HG03159 (cell line): ENCODE results near the gene KDELR3.

ENCODE experiments used
- ATAC-seq: cut with Tn5 transposase; IDR thresholded peaks from one replicate; pipeline ENCODE4 v1.9.1; 2021; ENCODE audit warnings: mild to moderate bottlenecking, moderate library complexity; ENCODE audit not compliant: unreplicated experiment

Gene KDELR3

DNA sequence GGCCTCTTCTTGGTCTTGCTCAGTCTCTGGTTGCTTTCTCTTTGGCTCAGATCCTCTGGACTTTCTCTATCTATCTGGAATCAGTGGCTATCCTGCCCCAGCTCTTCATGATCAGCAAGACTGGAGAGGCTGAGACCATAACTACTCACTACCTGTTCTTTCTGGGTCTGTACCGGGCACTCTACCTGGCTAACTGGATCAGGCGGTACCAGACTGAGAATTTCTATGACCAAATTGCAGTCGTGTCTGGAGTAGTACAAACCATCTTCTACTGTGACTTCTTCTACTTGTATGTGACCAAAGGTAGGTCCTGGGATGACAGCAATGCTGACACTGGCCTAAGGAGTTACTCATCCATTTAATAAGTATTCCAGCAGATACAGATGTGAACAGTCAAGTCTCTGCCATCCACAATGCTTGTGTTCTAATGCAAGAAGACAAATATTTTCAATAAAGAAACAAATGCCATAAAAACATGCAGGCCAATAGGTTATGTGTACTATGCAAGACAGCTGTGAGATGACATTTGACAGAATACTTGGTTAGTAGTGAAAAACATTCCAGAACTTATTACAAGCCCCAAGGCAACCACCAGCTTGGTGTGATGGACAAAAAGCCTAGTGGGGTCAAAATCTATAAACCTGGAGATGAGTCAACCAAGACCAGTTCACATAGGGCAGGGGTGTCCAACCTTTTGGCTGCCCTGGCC lies 13.4 kb downstream of the KDELR3 start:
- ATAC-seq = no peak

DNA sequence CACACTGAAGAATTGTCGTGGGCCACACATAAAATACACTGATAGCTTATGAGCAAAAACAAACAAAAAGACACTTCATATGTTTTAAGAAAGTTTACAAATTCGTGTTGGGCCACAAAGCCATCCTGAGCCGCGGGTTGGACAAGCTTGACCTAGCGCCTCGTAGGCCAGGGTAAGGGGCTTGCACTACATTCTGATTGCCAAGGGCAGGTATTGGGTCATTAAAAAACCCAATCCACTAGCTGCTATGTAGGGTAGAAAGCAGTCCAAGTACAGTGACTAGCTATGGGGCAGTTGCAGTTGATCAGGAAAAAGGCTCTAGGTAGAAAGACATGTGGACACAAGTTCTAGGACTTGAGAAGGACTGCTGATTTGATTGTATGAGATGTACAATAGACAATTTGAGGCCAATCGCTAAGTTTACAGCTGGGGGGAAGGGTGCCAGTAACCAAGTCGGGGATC lies 14.0 kb downstream of the KDELR3 start:
- ATAC-seq = no peak

DNA sequence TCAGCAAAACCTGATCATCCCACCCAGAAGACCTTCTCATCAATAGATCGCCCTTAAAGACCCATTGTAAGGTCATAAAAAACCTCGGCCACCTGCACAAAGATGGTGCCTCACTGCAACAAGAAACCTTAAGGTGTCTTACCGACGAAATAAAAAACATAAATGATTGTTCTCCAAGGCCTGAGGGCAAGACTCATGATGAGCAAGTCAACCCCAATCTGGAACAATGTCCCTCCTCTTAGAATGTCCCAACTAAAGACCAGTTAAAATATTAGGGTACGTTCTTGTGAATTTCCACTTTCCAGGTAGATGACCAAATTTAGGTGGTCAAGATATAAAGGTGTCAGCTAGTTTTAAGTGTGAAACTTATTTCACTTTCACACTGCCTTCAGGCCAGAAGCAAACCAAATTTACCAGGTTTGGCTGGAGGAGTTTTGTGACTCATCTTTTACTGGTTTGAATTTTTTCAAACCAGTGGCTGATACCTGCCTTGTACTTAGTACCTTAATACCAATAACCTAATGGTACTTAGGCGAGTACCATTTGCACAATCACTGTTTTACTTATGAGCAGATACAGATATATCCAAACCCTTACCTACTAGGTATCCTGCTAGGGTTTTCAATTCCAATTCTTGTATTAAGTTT lies 14.9 kb downstream of the KDELR3 start:
- no peak for ATAC-seq

DNA sequence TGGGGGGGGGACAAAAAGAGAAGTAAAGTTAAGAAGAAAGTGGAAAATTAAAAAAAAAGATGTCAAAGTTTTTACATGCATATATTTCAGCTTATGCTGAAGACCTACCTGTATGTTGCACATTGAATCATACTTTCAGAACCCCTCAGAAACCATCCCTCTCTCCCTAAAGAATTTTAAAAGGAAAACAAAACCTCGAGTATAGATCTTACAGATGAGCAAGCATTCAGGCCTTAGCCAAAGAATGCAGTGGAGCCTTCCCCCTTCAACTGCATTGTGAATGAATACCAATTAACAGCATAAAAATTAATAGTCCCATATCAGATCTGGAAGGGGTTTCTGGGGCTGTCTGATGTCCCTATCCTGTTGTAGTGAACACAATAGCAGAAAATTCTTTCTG lies 16.3 kb downstream of the KDELR3 start:
- no peak for ATAC-seq

DNA sequence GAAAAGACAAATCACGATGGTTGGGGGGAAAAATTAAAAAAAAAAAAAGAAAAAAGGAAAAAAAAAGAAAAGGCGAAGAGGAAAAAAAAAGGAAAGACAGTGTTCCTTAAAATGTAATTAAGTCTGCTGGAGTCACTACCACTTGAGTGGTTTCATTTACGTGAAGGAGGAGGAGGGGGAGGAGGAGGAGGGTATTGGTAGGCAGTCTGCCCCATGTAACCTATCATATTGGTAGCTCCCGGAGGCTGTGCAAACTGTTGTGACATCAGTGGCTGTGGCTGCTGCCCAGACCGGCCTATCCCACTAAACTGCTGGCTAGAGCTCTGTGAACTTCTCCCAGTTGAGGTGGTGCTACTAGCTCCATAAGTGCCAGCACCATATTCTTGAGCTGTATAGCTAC lies 17.9 kb downstream of the KDELR3 start:
- no peak for ATAC-seq

DNA sequence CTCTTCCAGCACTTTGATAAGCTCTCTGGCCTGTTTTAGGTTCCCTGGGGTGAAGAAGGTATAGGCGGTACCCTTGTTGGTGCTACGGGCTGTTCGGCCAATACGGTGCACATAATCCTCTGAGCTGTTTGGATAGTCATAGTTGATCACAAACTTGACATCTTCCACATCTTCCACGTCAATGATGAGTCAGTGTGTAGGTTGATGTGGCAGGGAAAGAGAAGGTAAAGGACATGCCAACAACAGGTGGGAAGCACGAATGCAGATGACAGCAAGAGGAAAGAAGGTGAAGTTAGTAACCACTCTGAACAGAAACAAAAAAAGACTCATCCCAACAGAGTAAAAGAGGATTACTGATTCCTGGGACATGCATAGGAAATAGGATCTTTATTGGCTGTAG lies 20.1 kb downstream of the KDELR3 start:
- no peak for ATAC-seq

DNA sequence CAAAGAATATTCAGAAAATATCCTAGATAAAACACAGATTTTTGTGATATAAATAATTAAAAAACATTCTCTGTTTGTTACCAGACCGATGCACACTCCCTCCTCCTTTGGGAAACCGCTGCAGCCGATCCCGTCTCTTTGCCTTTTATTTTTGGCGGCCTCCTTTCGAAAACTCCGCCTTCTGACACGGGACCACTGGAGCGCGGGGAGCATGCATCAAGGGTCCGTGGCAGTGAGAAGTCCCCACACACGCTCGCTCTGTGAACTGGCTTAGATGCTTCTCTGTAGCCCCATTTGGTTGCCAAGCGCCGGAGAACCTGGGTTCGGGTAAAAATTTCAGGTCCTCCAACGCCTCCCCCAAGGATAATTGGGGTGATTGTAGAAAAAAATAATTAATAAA lies 21.2 kb downstream of the KDELR3 start:
- ATAC-seq = no peak

DNA sequence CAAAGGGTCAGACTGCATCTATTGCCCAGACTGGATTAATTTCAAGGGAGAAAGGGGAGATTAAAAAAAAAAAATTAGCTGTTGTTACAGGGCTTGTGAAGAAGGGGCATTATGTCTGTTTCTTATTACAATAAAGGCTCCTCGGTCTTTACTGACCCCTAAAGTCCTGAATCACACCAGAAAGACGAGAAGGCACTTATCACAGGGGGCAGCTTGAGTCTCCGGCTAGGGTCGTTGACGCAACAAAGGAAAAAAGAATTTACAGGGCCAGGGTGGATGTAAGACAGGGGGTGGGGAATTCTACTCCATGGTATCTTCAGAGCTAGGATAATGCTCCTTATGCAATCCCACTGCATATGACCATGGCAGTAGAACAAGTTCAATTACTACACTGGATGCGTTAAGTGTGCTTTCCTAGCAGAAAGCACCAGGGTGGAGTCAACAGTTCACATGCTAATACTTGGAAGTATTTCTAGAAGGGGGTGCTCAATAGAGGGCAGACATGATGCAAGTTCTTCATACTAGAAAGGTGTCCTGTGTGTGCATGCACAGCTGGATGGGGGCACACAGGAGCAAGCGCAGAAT lies 21.8 kb downstream of the KDELR3 start:
- ATAC-seq = no peak

DNA sequence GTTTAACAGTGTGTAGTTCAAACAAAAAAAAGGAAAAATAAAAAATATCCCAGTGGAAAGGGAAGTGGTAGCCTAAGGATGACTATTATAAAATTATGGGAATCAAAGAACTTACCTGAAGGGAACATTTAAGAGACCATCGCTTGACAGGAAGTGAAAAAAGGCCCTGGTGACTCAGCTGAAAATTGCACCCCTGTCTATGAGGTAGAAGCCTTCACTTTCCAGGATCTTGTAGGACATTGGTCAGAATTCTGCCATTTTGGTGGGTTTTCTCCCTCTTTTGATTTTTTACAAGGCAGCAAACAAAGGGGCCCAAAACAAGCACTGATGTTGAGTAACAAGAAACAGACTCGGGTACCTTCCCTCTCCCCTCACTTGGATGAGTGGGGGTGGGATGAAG lies 22.6 kb downstream of the KDELR3 start:
- no peak for ATAC-seq

DNA sequence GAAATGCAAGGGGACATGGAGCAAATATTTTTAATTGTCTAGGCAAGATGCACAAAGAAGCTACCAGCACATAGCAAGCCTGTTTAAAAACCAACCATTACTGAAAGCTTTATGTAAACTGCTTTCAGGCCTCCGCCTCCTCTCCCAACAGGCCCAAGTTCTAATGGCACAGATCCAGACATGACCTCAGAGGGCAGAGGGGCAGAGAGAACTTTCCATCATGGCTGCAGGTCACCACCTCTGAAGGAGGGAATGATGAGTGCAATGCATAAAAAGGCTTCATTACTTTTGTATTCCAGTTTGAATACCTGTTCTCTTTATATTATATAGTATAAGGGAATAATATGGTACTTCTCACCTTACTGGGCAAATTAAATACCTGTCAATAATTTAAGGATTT lies 23.0 kb downstream of the KDELR3 start:
- no peak for ATAC-seq

DNA sequence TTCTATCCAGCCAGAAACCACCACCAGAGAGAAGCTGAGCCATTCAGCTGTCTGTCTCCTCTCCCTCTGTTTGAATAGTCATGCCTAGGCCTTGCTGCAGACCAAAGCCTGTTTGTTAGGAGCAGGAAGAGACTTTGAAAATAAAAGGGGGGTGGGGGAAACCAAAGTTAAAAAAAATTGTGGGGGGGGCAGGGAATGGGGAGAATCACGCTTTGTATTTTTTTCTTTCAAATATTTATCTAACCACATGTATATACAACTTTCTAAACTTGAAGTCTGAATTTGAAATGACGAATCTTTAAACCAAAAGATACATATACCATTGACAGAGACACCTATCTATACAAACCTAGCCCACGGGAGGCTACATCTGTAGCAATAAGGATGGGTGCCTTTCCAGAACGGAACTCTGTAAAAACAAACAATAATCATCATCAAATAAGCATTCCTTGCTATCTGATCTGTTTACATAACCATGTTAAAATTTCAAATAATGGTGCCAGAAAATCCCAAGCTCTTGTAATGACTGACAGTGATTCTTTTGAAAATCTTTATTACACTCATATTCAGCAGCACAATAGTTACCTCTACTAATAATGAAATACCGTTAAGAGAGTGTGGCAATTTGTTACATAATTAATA lies 23.9 kb downstream of the KDELR3 start:
- no peak for ATAC-seq

DNA sequence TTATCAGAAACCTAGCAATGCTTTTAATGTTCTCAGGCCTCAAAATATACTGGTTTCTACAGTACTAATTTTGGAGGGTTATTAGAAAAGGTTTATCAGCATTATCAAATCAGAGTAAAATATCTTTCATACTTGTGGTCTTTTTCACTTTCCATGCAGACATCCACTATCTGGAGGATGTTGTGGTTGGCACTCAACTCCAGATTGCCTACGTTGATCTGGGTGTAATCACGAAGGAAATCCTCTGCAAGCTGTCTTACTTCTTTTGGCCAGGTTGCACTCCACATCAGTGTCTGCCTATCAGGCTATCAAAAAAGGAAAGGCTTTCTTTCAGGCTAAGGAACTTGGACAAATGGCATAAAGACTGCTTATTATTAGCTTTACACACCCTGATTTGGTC lies 26.6 kb downstream of the KDELR3 start:
- ATAC-seq = no peak

DNA sequence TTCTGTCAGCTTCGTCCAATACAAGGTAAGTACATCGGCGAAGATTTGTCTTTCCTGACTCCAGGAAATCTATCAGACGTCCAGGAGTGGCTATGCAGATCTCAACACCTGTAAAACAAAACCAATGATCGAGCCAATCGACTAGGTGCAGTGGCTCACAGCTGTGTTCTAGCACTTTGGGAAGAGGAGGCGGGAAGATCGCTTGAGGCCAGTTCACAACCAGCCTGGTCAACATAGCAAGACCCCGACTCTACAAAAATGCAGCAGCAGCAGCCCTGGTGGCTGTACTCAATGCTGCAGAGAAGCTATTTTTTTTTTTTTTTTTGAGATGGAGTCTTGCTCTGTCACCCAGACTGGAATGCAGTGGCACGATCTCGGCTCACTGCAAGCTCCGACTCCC lies 27.0 kb downstream of the KDELR3 start:
- no peak for ATAC-seq

DNA sequence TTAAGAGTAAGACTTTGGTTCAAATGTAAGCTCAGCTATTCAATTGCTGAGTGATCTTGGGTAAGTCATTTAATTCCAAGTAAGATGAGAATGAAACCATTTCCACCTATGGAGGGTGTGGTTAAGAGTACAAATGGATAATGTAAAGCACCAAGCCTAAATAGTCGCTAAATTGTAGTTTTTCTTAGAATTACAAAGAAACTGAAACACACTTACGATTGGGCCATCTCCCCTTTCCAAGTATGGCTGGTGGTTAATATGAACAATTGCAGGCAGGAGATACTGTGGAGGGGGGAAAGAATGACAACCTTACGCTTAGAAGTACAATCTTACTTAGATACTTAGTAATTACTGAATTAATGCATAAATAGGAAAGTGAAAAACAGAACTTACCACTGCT lies 30.0 kb downstream of the KDELR3 start:
- no peak for ATAC-seq

DNA sequence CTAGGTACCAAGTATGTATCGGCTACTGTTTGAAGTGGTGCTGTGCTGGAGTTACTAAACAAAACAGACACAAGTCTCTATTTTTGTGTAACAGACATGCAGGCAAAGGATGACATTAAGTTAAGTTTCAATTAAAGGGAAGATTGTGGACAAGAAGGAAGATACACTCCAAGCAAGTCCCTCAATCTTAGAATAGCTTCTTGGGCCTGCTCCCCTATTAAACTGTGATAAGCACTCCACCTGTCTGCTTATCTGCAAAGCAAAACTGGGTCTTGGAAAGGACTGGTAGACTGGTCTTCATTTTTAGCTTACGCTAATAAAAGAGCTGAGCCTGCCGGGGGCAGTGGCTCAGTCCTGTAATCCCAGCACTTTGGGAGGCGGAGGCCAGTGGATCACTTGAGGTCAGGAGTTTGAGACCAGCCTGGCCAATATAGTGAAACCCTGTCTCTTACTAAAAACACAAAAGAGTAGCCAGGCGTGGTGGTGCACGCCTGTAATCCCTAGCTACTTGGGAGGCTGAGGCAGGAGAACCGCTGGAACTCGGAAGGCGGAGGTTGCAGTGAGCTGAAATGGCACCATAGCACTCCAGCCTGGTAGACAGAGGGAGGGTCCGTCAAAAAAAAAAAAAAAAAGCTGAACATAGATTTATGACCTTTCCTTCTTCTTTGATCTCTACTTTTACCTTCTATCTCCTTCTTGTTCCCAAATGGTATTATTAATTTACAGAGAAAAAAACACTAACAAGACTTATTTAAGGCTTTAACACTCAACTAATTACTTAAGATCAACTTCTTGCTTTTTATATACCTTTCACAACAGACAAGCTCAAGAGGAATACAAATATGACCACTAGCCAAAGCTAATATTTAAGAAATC lies 34.1 kb downstream of the KDELR3 start:
- no peak for ATAC-seq

DNA sequence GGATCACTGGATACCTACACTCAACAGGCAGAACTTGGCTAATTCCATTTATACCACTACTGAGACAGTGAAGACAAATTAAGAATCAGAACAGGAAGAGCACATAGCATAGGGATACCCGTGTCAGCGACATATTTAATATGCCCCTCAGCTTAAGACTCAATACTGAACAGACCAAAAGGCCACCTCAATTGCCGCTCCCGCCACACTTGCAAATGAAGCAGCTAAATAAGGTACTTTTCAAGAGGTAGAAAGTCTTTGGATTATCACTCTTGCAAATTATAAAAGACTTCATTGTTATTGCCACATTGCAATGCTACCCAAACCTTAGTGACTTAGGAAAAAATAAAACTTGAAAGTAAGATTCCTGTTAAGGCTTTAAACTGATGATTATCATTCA lies 35.1 kb downstream of the KDELR3 start:
- no peak for ATAC-seq

DNA sequence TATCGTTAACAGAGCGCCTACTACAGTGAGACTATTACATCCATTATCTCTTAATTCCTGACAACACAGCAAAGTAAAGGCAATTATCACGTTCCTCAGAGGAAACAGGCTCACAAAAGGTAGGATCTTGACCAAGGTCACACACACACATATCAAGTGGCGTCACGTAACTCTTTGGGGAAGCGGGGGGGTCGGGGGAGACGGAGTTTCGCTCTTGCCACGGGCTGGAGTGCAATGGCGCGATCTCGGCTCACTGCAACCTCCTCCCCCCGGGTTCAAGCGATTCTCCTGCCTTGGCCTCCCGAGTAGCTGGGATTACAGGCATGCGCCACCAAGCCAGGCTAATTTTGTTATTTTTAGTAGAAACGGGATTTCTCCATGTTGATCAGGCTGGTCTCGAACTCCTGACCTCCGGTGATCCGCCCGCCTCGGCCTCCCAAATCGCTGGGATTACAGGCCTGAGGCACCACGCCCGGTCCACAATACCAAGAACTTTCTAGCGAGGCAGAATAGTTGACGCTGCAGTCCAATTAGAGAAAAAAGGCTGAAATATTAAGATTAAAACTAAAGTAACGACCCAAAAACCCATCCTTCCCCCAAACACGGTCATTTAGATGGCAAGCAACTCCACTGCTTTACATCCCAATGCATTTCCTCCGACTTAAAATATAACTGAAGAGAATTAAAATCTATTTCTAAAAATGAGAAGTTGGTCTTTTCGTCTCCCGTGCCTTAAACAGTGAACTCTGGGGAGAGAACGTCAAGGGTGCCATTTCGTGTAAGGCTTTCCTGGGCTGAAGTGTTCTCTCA lies 37.0 kb downstream of the KDELR3 start:
- ATAC-seq = no peak

DNA sequence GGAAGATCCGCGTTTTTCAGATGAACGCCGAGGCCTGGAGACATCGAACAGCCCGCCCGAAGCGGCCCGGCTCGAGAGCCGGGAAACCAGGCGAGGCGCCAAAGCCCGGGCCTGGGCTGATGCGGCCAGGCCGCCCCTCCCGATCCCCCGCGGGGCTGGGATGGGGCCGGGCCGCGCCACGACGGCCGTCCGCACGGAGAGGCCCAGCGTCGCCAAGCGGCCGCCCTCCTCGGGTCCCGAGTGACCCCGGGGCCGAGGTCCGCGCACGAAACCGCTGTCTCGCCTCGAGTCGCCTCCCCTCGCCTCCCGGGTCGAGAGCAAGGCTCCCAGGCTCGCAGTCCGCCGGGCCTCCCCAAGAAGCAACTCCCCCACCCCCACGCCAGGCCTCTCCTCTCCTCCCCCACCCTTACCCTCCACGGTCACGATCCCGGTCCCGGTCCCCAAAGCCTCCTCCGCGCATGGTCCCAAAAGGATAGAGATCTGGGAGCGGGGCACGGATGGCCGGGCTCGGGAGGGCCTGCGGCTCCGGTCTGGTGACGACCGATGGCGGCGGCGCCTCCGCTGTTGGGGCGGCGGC lies 37.7 kb downstream of the KDELR3 start:
- ATAC-seq = peak; percentile 28

DNA sequence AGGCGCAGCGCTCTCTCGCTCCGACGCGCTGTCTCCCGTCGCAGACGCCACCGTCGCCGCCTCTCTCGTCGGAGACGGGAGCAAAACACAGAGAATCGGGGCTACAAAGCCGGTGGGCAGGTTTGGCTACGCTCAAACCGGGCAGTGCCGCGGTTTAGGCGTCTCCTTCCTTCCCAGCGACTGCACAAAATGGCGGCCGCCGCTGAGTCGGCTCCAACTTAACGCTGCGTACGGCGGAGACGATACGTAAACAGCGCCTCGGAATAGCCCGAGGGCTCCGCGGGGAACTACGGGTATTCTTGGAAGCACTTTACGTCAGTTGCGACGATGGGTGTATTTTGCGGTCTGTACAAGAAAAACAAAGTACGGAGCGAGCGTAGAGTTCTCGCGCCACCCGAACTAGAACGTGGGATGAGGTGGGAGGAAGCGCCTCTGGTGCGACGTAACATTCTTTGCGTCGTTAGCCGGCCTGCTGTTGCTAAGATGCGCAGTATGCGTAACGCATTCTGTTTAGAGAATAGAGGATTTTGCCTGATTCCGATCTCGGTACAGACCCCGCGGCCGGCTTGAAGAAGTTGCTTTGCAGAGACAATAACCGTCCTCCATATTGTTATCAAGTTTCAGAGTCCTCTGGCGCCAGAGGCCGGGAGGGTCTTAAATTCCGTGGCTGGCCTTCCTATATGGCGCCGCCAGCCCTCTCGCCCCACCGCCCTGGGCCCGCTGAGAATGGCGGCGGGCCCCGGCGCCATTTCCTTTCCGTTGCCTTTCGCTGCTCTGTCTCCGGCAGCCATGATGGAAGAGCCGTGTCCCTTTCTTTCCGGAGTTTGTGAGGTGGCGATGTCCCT lies 38.4 kb downstream of the KDELR3 start, which contains the start of gene DDX17:
Gene DDX17 (minus strand): TSS at position 194 of the 845 bp plus-strand sequence.
- ATAC-seq = peak; percentile 84
